ENCODE results near the gene INCA1. TPM values are rescaled to one million over a fixed set of nuclear protein-coding genes. Genes with fewer than 3 reads are reported as not detected.

INCA1 gene
- total RNA-seq, 4 donors from 2014 or later = 0.31 to 1.1 TPM; not detected in 2

GRCh38 chr17:4994081-4994595 is 3.2 kb downstream of the INCA1 start:
- Histone ChIP-seq H3K4me1 (peaks cover 6 to 24% (median 11%) of the 10 kb centered on the region in 3 donors), H3K27ac (no peak overlapping the region), H3K36me3 (no peaks in the 10 kb centered on the region), H3K4me3 (no peak overlapping the region), H3K9me3 (no peaks in the 10 kb centered on the region), H3K27me3 (no peaks in the 10 kb centered on the region)
- no peak for TF ChIP-seq POLR2A (IDR thresholded peaks at IDR 0.05)
- TF ChIP-seq, protein P1, sequence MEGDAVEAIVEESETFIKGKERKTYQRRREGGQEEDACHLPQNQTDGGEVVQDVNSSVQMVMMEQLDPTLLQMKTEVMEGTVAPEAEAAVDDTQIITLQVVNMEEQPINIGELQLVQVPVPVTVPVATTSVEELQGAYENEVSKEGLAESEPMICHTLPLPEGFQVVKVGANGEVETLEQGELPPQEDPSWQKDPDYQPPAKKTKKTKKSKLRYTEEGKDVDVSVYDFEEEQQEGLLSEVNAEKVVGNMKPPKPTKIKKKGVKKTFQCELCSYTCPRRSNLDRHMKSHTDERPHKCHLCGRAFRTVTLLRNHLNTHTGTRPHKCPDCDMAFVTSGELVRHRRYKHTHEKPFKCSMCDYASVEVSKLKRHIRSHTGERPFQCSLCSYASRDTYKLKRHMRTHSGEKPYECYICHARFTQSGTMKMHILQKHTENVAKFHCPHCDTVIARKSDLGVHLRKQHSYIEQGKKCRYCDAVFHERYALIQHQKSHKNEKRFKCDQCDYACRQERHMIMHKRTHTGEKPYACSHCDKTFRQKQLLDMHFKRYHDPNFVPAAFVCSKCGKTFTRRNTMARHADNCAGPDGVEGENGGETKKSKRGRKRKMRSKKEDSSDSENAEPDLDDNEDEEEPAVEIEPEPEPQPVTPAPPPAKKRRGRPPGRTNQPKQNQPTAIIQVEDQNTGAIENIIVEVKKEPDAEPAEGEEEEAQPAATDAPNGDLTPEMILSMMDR (IDR thresholded peaks at IDR 0.05) = no peak
- DNase-seq = no peak
- 72 to 86% methylated on average over 3 to 5 of the region's 6 CpGs for WGBS, 2 donors
- intact Hi-C loops (cut with DNase I) = no loop called here

- Histone ChIP-seq H3K27me3 (no peaks in the 10 kb centered on the region), H3K4me3 (peak overlapping the region; percentile 62 to 99 (median 87)), H3K27ac (peak overlapping the region; percentile 91 to 98 (median 96)), H3K4me1 (peaks cover 20 to 37% (median 23%) of the 10 kb centered on the region in 3 donors), H3K9me3 (no peaks in the 10 kb centered on the region), H3K36me3 (peaks cover 0 to 30% (median 0%) of the 10 kb centered on the region in 3 donors)
- intact Hi-C loops (cut with DNase I) = no loop called here
- no peak for DNase-seq
- TF ChIP-seq, protein P1 (IDR thresholded peaks at IDR 0.05) = no peak
- no peak for TF ChIP-seq POLR2A (IDR thresholded peaks at IDR 0.05)
- WGBS, 2 donors = 0 to 3% methylated on average over 5 to 12 of the region's 30 CpGs
Measured at GRCh38 chr17:4987767-4988567, 9.4 kb downstream of the INCA1 start.

GRCh38 chr17:4986951-4987766 is 10.2 kb downstream of the INCA1 start, which contains the start of gene CAMTA2:
TSS of gene CAMTA2 (minus strand) at chr17:4987675. CDS start at chr17:4986222, 1,453 bp downstream.
- H3K36me3 ChIP-seq = peaks cover 0 to 38% (median 0%) of the 10 kb centered on the region in 3 donors
- peak within 1 kb of the TSS; percentile 91 to 98 (median 96) for H3K27ac ChIP-seq
- H3K9me3 ChIP-seq = no peaks in the 10 kb centered on the region
- no peaks in the 10 kb centered on the region for H3K27me3 ChIP-seq
- no peak for DNase-seq
- intact Hi-C loops (cut with DNase I) = no loop called here
- WGBS, 2 donors = 0% methylated on average over 2 to 3 of the region's 78 CpGs
- peak in 3 of 4 donors; percentile 27 to 80 (median 70) for TF ChIP-seq POLR2A (IDR thresholded peaks at IDR 0.05)
- TF ChIP-seq, protein P1 (IDR thresholded peaks at IDR 0.05) = peak; percentile 65 to 85 (median 74)
- H3K4me1 ChIP-seq = peaks cover 20 to 37% (median 23%) of the 10 kb centered on the region in 3 donors
- peak within 1 kb of the TSS; percentile 62 to 99 (median 87) for H3K4me3 ChIP-seq

DNA sequence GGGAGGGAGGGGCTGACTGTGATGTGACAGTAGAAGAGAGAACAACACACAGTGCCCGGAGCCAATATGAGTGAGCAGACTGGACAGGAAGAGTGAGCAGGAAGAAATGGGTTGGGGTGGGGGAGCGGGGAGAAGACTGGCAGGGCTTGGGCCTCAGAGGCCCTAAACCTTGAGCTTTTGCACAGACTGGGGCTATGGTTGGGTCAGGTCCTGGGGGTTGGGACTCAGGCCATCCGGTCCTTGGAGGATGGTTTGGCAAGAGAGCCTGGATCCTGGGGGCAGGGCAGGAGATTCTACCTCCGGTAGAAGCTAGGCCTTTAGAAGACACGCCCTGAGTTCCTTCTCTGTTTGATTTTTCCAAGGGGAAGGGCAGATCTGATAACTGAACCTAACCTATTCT is 10.9 kb downstream of the INCA1 start:
- Histone ChIP-seq H3K4me3 (peak overlapping the region; percentile 62 to 99 (median 87)), H3K27ac (peak overlapping the region; percentile 91 to 98 (median 96)), H3K9me3 (no peaks in the 10 kb centered on the region), H3K4me1 (peaks cover 20 to 37% (median 23%) of the 10 kb centered on the region in 3 donors), H3K27me3 (no peaks in the 10 kb centered on the region), H3K36me3 (peaks cover 0 to 46% (median 4%) of the 10 kb centered on the region in 3 donors)
- DNase-seq = no peak
- 23 to 24% methylated on average over 5 of the region's 5 CpGs for WGBS, 2 donors
- TF ChIP-seq POLR2A (IDR thresholded peaks at IDR 0.05) = no peak
- TF ChIP-seq, protein P1 (IDR thresholded peaks at IDR 0.05) = no peak
- intact Hi-C loops (cut with DNase I) = no loop called here
